NCI-H2081 treated with DMSO at 0.1 percent for 48 hours (cell line): ENCODE measurements around the gene LINC00632.

Experiments used
- DNase-seq: peaks from one replicate; lab custom pipeline; 2025; lab: John Stamatoyannopoulos, UW

Gene LINC00632

DNA sequence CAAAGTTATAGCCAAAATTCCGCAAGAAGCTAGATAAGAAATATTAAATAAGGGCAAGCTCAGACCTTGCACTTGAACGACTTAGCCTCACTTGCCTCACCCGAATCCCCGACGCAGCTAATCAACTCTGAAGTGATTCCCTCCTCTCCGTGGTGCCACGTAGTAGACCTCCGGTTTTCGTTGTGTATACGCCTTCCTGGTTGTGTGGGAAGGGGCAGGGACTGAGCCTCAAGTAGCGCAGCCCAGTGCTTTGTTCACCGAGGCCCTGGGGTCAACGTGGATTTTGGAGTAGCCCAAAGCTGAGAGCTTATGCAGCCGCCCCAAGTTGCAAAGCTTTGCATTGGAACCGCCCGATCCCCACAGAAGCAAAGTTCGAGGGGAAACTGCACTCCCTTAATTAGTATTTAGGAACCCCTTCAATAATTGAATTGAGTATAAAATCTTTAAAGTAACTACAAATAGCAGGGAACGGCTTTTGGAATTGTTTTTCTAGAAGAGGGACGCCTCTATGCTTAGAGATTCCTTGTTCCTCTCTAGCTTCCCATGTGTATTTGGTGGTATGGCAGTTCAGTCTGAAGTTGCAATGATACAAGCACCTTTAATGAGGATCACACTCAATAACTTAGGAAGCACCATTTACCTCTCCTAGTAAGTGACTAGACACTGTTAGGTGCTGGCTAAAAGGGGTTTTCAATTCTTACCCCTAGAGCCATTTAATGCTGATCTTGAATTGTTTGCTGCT, 55.7 kb downstream of the LINC00632 start:
- no peak for DNase-seq

DNA sequence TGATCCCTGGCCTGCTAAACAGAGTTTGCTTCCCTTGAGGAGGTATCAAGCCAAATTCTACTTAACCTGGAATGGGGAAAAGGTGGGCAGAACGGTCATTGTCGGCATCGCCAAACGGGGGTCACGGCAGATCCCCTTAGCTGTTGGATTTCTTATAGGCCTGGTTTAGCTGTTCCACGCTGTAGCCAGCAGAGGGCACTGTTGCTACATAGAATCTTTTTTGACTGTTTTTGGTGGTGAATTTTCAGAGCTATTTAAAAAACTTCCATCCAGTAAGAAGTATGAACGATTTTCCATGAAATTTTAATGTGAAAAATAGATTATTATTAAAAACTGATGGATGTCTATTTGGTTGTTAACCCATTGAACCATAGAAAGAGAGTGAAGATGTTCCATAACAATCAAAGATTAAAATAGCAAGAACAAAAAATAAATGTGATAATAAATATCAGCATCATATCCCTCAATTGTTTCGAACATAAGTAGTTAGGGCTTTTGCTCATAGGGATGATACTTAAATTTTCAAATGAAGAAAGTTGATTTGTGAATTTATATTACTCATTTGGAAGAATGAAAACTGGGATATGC, 56.6 kb downstream of the LINC00632 start:
- DNase-seq: no peak

DNA sequence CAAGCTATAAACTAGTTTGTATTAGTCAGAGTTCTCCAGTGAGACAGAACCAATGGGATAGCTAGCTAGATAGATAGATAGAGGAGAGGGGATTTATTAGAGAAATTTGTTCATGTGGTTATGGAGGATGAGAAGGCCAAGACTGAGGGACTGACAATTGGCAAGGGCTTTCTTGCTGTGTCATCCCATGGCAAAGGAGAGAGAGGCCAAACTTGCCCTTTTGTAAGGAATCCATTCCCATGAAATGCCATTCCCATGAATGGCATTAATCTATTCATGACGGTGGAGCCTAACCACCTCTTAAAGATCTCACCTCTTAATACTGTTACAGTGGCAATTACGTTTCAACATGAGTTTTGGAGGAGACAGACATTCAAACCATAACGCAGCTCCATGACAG, 58.1 kb downstream of the LINC00632 start:
- DNase-seq: no peak

DNA sequence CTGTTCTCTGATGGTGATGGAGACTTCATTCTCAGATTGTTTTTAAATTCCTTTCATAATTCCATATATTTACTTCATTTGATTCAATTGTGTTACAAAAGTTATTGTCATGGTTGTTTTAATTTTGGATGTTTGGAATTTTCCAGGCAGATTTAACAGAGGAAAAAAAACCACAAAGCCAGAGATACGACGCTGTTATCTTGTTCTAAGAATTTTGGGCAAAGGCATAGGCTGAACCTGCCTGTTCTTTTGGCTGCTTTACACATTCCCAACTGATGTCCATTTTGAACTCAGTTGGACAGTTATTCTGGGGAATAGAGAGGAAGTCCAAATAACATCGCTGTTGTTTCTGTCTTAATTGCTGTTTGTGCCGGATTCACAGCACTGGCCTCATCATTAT, 65.7 kb downstream of the LINC00632 start:
- DNase-seq: no peak

DNA sequence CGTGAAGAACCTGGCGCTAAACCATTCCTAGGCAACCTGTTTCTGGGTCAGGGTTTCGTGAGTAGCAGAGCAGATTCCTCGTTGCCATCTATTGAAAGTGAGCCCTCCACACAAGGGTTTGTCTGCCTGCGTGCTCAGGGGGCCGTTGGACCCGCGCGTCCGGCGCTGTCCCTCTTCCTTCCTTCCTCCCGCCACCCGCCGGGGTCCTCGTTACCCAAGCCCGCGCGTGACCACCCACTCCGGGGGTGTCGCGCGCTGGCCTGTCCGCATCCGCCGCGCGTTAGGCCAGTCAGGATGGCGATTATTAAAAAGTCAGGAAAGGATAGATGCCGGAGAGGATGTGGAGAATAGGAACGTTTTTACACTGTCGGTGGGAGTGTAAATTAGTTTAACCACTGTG, 66.8 kb downstream of the LINC00632 start:
- DNase-seq: no peak

DNA sequence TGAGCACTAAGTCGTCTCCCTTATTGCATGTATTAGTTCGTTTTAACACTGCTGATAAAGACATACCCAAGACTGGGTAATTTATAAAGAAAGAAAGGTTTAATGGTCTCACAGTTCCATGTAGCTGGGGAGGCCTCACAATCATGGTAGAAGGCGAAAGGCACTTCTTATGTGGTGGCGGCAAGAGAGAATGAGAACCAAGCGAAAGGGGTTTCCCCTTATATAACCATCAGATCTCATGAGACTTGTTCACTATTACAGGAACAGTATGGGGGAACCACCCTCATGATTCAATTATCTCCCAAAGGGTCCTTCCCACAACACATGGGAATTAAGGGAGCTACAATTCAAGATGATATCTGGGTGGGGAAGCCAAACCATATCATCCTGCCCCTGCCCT, 85.1 kb downstream of the LINC00632 start:
- DNase-seq: no peak

DNA sequence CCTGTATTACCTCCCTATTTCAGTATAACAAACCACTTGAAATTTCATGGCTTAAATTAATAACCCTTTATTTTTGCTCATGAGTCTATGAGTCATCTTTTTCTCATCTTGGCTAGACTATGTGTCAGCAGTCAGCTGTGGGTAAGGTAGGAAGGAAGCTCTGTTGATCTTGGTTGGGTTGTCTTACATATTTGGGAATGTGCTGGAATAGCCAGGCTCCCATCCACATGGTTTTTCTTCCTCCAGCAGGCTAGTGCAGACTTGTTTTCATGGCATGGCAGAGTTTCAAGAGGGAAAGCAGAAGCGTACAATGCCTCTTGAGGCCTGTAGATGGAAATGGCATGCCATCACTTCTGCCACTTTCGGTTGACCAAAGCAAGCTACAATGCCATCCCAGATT, 89.7 kb downstream of the LINC00632 start:
- DNase-seq: no peak

DNA sequence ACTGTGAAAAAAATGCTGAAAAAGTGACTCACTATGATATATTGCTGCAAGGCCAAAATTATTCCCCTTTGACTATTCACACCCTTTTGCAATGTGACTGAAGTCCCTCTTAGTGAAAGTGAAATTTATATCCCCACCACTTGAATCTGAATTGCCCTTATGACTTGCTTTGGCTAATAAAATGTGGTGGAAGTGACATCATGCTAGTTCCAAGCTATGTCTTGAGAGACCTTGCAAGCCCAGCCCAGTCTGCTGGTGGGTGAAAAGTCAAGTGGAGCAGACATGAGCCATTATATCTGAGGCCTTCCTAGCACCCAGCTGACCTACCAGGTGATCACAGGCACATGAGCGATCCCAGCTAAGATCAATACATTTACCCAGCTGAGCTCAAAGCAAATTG, 94.7 kb downstream of the LINC00632 start:
- DNase-seq: no peak

DNA sequence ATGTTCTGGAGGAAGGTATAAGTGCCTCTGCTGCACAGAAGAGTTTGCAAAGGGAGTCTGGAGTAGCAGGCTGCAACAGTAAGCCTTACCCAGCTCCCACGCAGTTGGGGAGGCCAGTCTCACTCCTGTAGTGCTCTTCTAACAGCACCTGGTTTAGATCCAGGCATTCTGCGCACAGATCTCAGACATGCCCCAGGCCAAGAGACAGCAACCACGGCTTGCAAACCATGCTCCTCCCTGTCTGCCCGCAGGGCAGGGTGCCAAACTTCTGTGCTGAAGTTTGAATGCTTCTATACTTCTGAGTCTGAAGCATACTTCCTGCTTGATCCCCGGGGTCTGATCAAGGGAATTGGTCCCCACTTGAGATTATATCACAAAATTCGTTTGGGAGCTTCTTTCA, 106.3 kb downstream of the LINC00632 start:
- DNase-seq: no peak

DNA sequence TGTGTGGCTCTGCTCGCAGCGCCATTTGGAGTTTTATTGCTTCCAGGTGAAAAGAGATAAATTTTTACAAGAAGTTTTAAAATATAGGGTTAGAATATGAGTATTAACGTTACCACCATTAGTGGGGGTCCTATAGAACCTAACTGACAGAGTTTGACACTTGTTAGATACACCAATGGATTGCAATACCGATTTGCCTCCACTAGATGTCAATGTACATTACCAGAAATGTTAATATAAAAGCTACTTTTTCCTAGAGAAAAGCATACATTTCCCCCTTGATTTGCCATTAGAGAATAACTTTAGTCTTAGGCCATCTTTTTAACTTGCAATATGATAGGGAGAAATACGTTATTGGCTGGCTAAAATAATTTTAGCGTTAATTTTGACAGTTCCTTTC, 108.4 kb downstream of the LINC00632 start:
- DNase-seq: no peak

DNA sequence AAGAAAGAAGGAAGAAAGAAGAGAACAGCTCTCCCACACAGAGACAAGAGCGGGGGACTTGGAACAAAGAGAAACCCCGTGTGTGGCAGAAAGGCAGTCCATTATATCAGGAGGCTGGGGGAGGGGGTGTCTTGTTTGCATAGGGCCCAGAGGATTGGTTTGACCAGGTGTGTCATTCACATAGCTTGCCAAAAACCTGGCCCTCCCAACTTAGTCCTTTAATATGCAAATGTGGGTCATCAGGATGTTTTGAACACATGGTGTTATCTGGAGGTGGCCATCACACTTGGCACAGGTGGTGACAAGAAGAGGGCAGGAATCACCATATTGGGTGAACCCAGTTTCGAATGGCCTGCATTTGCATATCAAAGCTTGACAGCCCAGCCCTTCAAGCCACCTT, 111.7 kb downstream of the LINC00632 start:
- no peak for DNase-seq

DNA sequence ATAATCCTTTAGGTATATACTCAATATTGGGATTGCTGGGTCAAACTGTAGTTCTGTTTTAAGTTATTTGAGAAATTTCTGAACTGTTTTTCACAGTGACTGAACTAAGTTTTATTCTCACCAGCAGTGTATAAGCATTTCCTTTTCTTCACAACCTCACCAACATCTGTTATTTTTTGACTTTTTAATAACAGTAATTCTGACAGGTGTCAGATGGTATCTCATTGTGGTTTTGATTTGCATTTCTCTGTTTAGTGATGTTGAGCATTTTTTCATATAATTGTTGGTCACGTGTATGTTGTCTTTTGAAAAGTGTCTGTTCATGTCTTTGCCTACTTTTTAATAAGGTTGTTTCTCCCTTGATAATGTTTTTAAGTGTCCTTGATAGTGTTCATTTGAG, 112.6 kb downstream of the LINC00632 start:
- DNase-seq: no peak

DNA sequence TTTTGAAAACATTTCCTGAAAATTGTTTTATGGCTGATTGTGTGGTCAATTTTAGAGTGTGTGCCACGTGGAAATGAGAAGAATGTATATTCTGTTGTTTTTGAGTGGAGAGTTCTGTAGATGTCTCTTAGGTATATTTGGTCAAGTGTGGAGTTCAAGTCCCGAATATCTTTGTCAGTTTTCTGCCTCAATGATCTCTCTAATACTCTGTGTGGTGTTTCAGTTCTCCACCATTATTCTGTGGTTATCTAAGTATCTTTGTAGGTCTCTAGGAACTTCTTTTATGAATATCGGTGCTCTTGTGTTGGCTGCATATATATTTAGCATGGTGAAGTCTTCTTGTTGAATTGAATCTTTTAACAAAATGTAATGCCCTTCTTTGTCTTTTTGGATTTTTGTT, 113.3 kb downstream of the LINC00632 start:
- DNase-seq: no peak

DNA sequence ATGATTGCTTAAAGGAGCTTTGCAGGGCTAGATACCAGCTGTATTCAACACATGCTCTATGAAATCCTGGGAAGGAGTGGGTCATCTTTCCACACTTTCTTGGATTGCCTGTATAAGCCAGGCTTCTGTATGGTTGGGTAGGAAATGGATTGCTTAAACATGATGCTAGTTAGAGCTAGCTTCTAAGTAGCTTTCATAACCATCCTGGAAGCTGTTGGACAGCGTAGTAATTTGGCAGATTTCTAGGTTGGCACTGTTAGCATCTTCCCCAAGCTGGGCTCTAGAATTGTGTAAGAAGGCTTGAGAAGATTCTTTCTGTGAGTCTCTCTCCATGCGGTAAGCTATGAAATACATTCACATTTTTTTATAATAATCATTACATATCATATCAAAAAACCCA, 127.3 kb downstream of the LINC00632 start:
- no peak for DNase-seq
